Stimulated activated CD8-positive, alpha-beta memory T cell treated with anti-CD3 and anti-CD28 coated beads, Interleukin-2, amount 100 ng/mL, for 1 hour (primary cell): ENCODE results near the gene PABPC1L.
A peak's percentile ranks its signal among the peaks of the same experiment; 100 is the strongest.
"Not testable (repeated sequence)": the region's sequence is repeated elsewhere in the genome, so short reads cannot be mapped to it uniquely, and the experiment has no call there.

Source experiments
- DNase-seq, 2 donors: peaks; one replicate each; pipeline ENCODE4 v3.0.0-alpha.2; 2020; ENCODE audit warnings: low read depth in 2 of 2

PABPC1L gene

DNA sequence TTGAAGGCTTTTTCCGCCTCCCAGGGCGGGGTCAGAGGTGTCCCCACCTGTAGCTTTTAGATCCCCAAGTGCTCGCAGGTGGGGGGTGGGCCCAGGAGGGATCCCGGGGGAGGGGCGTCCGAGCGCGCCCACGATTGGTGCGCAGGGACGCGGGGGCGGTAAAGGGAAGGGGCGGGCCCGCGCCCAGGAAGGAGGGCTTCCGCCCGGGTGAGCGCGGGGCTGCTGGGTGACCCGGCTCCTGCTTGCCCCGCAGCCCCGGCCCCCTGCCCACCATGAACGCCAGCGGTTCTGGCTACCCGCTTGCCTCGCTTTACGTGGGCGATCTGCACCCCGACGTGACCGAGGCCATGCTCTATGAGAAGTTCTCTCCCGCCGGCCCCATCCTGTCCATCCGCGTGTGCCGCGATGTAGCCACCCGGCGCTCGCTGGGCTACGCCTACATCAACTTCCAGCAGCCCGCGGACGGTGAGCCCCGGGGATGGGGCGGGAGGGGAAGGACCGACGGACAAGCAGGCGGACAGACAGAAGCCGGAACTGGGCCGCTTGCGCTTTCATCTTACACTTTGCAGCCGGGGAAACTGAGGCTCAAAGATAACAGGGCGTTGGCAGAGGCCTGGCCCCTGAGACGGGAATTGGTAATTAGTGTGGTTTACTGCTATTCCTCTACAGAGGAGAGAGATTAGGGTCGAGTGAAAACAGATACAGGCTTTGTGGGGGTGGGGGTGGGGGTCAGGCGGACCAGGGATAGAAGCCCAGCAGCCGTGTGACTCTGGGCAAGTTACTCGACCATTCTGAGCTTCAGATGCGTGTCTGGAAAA lies at the start of gene PABPC1L:
Gene PABPC1L (plus strand): TSS at position 189 of the 818 bp plus-strand sequence. CDS start 84 bp downstream, at position 273.
- peak; percentile 47 to 71 for DNase-seq

DNA sequence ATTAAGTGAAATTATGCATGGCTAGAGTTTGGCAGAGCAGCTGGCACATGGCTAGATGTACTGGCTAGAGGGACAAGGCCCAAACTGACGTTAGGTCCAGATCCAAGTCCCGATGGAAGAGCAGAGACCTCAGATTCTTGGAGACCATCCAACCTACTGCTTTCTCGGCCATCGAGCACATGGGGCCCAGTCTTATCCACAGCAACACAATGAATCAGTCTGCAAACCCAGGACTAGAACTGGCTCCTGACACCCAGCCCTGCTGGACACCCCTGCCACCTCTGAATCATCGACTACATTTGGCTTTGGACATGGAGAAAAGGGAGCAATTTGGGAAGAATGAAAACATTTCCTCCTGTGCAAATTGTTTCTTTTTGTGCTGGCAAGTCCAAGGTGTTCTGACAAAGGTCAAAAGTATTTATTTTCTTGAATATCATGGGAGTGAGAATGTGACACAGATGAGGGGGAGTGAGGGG lies 48.3 kb upstream of the PABPC1L start:
- DNase-seq, result no peak

GRCh38 chr20:44862286-44862685 lies 47.6 kb upstream of the PABPC1L start:
- no peak for DNase-seq

- DNase-seq, result not testable (repeated sequence)
Measured at GRCh38 chr20:44863365-44864084, 46.3 kb upstream of the PABPC1L start.

DNA sequence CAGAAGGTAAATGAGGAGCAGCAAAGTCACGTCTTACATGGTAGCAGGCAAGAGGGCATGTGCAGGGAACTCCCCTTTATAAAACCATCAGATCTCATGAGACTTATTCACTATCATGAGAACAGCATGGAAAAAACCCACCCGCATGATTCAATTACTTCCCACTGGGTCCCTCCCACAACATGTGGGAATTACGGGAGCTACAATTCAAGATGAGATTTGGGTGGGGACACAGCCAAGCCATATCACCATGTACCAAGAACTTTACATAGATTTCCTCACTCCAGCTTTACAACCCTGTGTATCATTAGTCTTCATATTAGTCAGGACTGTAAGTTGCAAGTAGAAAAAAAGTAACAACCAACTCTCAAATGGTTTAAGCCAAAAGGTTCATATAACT lies 45.4 kb upstream of the PABPC1L start:
- not testable (repeated sequence) for DNase-seq

DNA sequence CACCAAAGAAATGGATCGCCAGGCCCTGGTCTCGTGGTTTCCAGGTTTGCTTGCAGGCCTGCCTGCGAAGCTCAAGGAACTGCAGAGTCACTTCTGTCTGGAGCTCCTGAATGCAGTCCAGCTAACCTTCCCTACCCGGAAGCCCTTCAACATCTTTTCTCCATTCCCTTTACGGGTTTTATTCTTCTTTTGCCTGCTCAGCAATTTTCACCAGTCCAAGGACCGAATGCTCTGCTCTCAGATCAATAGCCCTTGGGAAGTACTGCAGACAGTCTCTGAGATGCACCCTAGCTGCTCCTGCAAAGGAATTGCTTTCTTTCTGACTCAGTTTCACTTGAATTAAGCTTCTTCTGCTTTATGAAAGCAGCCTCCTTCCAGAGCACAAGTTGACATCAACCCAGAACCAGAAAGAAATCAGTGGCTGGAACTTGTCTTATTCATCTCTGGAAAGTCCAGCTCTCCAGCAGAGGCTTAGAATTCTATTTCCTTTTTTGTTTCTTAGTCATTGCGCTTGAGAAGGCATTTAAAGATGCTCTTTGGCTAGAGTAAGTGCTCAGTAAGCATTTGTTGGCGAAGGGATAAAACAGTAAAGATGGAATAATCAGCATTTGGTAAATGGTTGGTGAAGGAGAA lies 43.0 kb upstream of the PABPC1L start:
- DNase-seq, result no peak

GRCh38 chr20:44869471-44869870 lies 40.4 kb upstream of the PABPC1L start:
- DNase-seq, result no peak

DNA sequence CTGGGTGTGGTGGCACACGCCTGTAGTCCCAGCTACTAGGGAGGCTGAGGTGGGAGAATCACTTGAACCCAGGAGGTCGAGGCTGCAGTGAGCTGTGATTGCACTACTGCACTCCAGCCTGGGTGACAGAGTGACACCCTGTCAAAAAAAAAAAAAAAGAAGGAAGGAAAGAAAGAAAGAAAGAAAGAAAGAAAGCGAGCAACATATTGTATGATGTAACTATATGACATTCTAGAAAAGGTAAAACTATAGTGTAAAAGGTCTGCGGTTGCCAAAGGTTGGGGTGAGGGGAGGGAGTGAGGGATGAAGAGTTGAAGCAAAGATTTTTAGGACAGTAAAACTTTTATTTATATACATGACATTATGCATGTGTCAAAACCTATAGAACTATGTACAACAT lies 27.5 kb upstream of the PABPC1L start:
- not testable (repeated sequence) for DNase-seq

- no peak for DNase-seq
Measured at GRCh38 chr20:44883214-44883902, 26.5 kb upstream of the PABPC1L start.

- no peak for DNase-seq
Measured at GRCh38 chr20:44884907-44885391, 24.9 kb upstream of the PABPC1L start.

DNA sequence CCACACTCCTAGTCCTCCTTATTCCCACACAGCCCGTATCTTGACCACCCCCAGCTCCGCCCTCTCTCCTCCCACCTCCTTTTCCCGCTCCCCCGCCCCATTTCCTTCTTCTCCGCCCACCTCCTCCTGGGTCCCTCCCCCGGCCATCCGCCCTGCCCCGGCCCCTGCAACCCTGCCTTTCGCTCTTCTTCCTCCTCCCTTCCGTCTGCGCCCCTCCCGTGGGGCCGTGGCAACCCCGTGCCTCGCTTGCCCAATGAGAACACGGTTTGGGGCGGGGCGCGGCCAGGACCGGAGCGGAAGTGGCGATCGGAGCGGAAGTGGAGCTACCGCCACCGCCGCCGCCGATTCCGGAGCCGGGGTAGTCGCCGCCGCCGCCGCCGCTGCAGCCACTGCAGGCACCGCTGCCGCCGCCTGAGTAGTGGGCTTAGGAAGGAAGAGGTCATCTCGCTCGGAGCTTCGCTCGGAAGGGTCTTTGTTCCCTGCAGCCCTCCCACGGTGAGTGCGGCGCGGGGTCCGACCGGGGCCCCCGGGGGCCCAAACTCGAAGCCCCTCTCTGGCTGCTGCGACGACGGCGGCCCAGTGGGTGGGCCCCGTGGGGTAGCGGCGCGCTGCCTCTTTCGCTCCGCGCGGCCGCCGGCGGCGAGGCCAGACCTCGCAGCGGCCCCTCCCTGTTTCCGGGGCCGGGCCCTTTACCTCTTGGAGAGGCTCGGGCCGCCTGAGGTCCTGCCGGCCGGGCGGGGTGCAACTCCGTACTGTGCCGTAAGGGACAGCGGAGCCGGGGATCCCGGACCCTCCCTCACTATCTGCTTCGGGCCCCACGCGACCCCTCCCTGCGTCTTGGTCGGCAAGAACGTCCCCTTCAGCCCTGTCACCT lies 24.2 kb upstream of the PABPC1L start, which contains the start of gene YWHAB:
Gene YWHAB (plus strand): TSS at position 314 of the 874 bp plus-strand sequence. CDS start 15,829 bp downstream, outside the sequence.
- DNase-seq, result peak; percentile 94 to 96

DNA sequence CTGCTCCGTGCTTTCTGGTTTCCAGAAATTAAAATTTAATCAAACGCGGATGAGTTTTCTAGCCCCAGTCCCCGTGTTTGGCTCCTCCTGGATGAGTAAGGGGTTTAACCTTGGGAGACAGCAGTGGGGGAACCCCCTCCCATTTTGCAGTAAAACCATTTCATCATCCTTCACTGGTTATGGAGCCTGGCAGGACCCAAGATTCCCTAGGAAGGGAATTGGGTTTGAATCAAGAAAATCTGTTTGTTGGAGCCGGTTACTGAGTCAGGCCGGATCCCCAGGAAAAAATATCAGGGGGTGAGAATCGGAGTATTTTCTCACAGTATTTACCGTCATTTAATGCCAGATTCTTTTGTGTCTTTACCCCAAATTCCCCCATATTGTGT lies 23.6 kb upstream of the PABPC1L start:
- DNase-seq, result no peak

DNA sequence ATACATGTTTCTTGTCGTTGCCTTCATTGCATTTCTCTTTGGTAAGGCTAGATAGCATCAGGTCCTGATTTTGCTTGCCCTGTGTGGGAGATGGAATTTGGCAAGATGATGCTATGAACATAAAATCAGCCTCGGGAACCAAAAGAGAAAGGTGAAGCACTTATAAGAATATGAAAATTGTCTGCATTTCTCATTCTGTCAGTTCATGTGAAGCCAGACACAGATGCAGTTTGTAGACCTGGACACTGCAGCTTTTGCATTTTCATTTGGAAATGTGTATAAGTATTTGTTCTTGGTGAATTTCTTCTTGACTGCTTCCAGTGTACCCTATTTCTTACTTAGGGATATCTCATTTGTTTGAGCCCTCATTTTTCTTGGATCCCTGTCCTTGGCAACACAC lies 23.0 kb upstream of the PABPC1L start:
- no peak for DNase-seq

DNA sequence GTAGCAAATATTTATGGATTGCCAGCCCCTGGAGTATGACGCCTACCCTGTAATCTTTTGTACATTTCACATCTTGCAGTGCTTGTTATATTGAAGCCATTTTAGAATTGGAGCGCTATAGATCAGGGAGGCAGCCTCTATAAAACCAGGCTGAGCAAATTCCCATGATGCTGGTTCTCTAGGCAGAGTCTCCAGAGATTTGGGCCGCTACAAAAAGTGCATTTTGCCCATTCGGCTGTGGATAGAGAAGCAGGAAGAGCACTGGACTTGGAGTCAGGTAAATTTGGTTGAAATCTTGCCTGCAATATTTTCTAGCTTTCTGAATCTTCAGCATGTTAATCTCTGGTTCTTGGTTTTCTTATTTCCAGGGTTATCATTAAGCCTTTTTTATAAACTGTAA lies 22.4 kb upstream of the PABPC1L start:
- no peak for DNase-seq

- no peak for DNase-seq
Measured at GRCh38 chr20:44888226-44889103, 21.4 kb upstream of the PABPC1L start.

- DNase-seq, result no peak
Measured at GRCh38 chr20:44891826-44892225, 18.0 kb upstream of the PABPC1L start.

GRCh38 chr20:44894959-44895358 lies 14.9 kb upstream of the PABPC1L start:
- DNase-seq, result no peak

GRCh38 chr20:44896583-44896982 lies 13.3 kb upstream of the PABPC1L start:
- no peak for DNase-seq

- DNase-seq, result no peak
Measured at GRCh38 chr20:44897133-44897532, 12.7 kb upstream of the PABPC1L start.
